GM19023 (cell line): ENCODE measurements around the gene SPATA31A3.
"Not testable (repeated sequence)": the region's sequence is repeated elsewhere in the genome, so short reads cannot be mapped to it uniquely, and the experiment has no call there.

Experiments
- ATAC-seq: cut with Tn5 transposase; IDR thresholded peaks from one replicate; pipeline ENCODE4 v1.9.1; 2021; ENCODE audit warnings: mild to moderate bottlenecking, moderate library complexity; ENCODE audit not compliant: unreplicated experiment

SPATA31A3 gene

DNA sequence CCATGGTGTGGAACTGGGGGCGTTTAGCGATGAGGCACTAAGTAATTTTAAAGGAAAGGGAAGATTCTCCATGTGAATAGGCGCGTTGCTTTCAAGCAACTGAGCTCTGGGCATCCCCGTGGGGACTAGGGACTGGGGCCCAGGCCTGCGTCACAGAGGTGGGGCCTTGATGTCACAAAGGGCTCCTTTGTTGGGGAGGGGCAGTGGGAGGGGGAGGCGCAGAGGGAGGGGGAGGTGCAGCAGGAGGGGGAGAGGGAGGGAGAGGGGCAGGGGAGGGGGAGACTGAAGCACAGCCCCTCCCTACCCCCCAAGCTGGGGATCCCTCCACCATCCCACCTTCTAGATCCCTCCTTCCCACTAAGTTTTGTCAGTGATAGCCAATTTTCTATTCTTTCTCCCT is at the start of gene SPATA31A3:
SPATA31A3 (minus strand) TSS at position 101 of the 400 bp plus-strand sequence; CDS start at position 72, 29 bp downstream.
- not testable (repeated sequence) for ATAC-seq

DNA sequence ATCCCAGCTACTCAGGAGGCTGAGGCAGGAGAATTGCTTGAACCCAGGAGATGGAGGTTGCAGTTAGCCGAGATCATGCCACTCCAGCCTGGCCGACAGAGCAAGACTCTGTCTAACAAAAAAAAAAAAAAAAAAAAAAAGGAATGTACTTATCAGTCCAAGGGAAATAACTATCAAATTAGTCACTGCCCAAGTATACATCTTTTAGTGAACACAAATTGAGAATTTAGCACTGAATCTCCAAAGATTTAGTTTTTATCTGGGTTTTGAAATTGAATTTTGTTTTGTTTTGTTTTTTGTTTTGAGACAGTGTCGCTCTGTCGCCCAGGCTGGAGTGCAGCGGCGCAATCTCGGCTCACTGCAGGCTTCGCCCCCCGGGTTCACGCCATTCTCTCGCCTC is 39.8 kb downstream of the SPATA31A3 start:
- not testable (repeated sequence) for ATAC-seq

- not testable (repeated sequence) for ATAC-seq
Measured at GRCh38 chr9:66942400-66943155, 49.8 kb downstream of the SPATA31A3 start.

DNA sequence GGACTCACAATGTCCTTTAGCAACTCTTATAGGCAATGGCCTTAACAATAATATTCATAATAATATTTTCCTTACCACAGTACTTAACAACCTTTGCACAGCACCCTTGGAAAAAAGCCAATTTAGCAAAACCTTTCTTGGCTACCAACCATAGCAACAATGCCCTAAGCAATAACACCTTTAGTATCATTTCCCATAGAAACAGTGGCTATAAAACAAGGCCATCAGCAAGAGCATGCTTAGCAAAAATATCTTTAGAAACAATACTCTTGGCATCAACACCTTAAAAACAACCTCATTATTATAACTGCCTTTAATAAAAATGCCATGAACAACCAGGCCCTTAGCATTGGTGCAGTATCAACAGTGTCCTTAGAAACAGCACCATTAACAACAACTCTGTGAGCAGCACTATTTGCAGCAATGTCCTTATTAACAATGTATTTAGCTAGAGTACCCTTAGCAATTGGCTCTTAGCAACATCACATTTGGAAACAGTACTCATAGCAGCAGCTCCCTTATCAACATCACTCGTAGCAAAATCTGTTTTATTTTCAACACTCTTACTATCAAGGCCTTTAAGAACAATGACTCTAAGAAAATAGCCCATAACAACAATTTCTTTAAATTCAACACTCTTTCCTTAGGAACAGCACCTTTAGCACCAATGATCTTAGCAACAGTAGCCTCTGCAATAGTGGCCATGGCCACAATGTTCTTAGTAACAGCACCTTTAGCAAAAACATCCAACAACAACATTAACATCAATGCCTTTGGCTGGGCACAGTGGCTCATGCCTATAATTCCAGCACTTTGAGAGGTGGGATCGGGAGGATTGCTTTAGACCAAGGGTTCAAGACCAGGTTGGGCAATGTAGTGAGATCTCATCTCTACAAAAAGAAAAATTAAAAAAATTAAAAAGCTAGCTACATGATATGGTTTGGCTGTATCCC is 52.2 kb downstream of the SPATA31A3 start:
- ATAC-seq, result not testable (repeated sequence)

DNA sequence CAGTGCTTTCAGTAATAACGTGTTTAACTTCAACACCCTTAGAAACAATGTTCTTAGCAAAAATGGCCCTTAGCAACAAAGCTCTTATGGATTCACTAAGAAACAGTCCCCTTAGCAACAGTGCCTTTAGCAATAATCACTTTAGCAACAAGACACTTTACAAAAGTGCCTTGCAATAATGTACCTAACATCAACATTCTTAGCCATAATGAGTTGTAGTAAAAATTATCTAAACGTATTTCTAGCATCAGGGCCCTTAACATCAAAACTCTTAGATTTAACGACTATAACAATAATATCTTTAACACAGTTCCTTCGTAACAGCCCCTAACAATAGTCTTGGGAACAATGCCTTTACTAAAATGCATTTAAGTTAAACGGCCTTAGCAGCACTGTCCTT is 54.0 kb downstream of the SPATA31A3 start:
- ATAC-seq, result not testable (repeated sequence)

DNA sequence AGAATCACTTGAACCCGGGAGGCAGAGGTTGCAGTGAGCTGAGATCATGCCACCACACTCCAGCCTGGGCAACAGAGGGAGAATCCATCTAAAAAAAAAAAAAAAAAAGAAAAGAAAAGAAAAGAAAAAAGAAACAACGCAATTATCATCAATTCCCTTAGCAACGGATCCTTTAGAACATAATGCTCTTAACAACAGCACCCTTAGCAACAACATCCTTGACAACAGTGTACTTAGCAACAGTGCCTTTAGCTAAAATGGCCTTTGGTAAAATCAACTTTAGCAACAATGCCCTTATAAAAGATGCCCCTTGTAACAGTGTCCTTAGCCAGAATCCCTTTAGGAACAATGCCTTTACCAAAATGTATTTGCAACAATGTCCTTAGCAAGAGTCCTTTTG is 54.7 kb downstream of the SPATA31A3 start:
- not testable (repeated sequence) for ATAC-seq
